MM.1S (cell line): ENCODE data around the gene ITGA8.

Source experiments
- DNase-seq: peaks from one replicate; pipeline ENCODE4 v3.0.0-alpha.2; 2015
- H2AFZ ChIP-seq: fragments of 300-600 bp; sonication (generic); 2 replicates; pipeline ENCODE4 v1.6.0; 2016; ENCODE audit warnings: antibody characterized with exemption, low read length
- H3F3A ChIP-seq: fragments of 300-600 bp; sonication (generic); 2 replicates; pipeline ENCODE4 v1.6.1; 2016; ENCODE audit warnings: mild to moderate bottlenecking, antibody characterized with exemption, low read length, moderate library complexity, mixed read lengths; ENCODE audit not compliant: insufficient read depth
- H3K27ac ChIP-seq: fragments of 300-600 bp; sonication (generic); 2 replicates; pipeline ENCODE4 v1.5.1; 2016; ENCODE audit warnings: mild to moderate bottlenecking, low read length
- H3K27me3 ChIP-seq: fragments of 300-600 bp; sonication (generic); replicated peaks from 2 replicates; pipeline ENCODE4 v1.6.0; 2016; ENCODE audit warnings: low read length; ENCODE audit not compliant: insufficient read depth
- H3K36me3 ChIP-seq: fragments of 300-600 bp; sonication (generic); replicated peaks from 2 replicates; pipeline ENCODE4 v1.6.1; 2016; ENCODE audit warnings: mild to moderate bottlenecking, low read length, mixed read lengths; ENCODE audit not compliant: insufficient read depth
- H3K4me1 ChIP-seq: fragments of 300-600 bp; sonication (generic); 2 replicates; pipeline ENCODE4 v1.6.1; 2016; ENCODE audit warnings: low read length, mixed read lengths
- H3K4me2 ChIP-seq: fragments of 300-600 bp; sonication (generic); 2 replicates; pipeline ENCODE4 v1.6.0; 2016; ENCODE audit warnings: low read depth, low read length
- H3K4me3 ChIP-seq: fragments of 300-600 bp; sonication (generic); 2 replicates; pipeline ENCODE4 v1.5.1; 2016; ENCODE audit warnings: low read length, mixed read lengths
- H3K79me2 ChIP-seq: fragments of 300-600 bp; sonication (generic); 2 replicates; pipeline ENCODE4 v1.6.1; 2016; ENCODE audit warnings: mixed run types, low read length, mixed read lengths
- H3K9ac ChIP-seq: fragments of 300-600 bp; sonication (generic); 2 replicates; pipeline ENCODE4 v1.6.1; 2016; ENCODE audit warnings: low read length, mixed read lengths
- H3K9me2 ChIP-seq: fragments of 300-600 bp; sonication (generic); replicated peaks from 2 replicates; pipeline ENCODE4 v1.6.1; 2016; ENCODE audit warnings: mild to moderate bottlenecking, low read length, mixed read lengths; ENCODE audit not compliant: insufficient read depth
- H3K9me3 ChIP-seq: fragments of 300-600 bp; sonication (generic); replicated peaks from 2 replicates; pipeline ENCODE4 v1.6.1; 2016; ENCODE audit warnings: mild to moderate bottlenecking, low read length, mixed read lengths; ENCODE audit not compliant: insufficient read depth
- H4K20me1 ChIP-seq: fragments of 300-600 bp; sonication (generic); 2 replicates; pipeline ENCODE4 v1.6.1; 2016; ENCODE audit warnings: mild to moderate bottlenecking, low read length, moderate library complexity, mixed read lengths; ENCODE audit not compliant: insufficient read depth
- CTCF ChIP-seq: fragments of 300-600 bp; sonication (generic); IDR thresholded peaks from 2 replicates; pipeline ENCODE4 v1.5.1; 2016; ENCODE audit warnings: antibody characterized with exemption, low read length, mixed read lengths
- EZH2 ChIP-seq: fragments of 300-600 bp; sonication (generic); optimal IDR thresholded peaks from 2 replicates; pipeline ENCODE3; 2017; ENCODE audit warnings: low read depth, mild to moderate bottlenecking, antibody characterized with exemption, low read length, mixed read lengths
- EZH2phosphoT487 ChIP-seq: fragments of 300-600 bp; sonication (generic); IDR thresholded peaks from 2 replicates; pipeline ENCODE4 v1.6.1; 2018; ENCODE audit warnings: antibody characterized with exemption, low read length

ITGA8 gene

GRCh38 chr10:15491856-15492642, 227.7 kb downstream of the ITGA8 start:
- Histone ChIP-seq H3K79me2 (no peaks in the 10 kb centered on the region), H3K9me2 (no peaks in the 10 kb centered on the region), H3K4me2 (no peak overlapping the region), H3K27ac (no peak overlapping the region), H3K9me3 (no peaks in the 10 kb centered on the region), H3K4me3 (no peak overlapping the region), H3K36me3 (no peaks in the 10 kb centered on the region), H2AFZ (no peak overlapping the region), H3F3A (no peaks in the 10 kb centered on the region), H4K20me1 (no peaks in the 10 kb centered on the region), H3K4me1 (no peaks in the 10 kb centered on the region), H3K9ac (no peak overlapping the region), H3K27me3 (no peaks in the 10 kb centered on the region)
- DNase-seq = no peak
- TF ChIP-seq EZH2 (no peak), CTCF (no peak), EZH2phosphoT487 (no peak)

- H3K4me1 ChIP-seq = no peaks in the 10 kb centered on the region
- H4K20me1 ChIP-seq = no peaks in the 10 kb centered on the region
- no peak overlapping the region for H3K4me3 ChIP-seq
- H3K9me2 ChIP-seq = no peaks in the 10 kb centered on the region
- no peaks in the 10 kb centered on the region for H3K36me3 ChIP-seq
- no peak for DNase-seq
- H3K4me2 ChIP-seq = no peak overlapping the region
- no peak overlapping the region for H2AFZ ChIP-seq
- H3K27me3 ChIP-seq = no peaks in the 10 kb centered on the region
- no peaks in the 10 kb centered on the region for H3F3A ChIP-seq
- TF ChIP-seq CTCF (no peak), EZH2phosphoT487 (no peak), EZH2 (no peak)
- H3K9me3 ChIP-seq = no peaks in the 10 kb centered on the region
- H3K27ac ChIP-seq = no peak overlapping the region
- no peaks in the 10 kb centered on the region for H3K79me2 ChIP-seq
- H3K9ac ChIP-seq = no peak overlapping the region
These were observed 230.3 kb downstream of the ITGA8 start for GRCh38 chr10:15489431-15489830.

- Histone ChIP-seq H3K4me3 (no peak overlapping the region), H3K4me2 (no peak overlapping the region), H3K27ac (no peak overlapping the region), H3K9me2 (no peaks in the 10 kb centered on the region), H3K4me1 (no peaks in the 10 kb centered on the region), H2AFZ (no peak overlapping the region), H3K36me3 (no peaks in the 10 kb centered on the region), H3K79me2 (no peaks in the 10 kb centered on the region), H3K9ac (no peak overlapping the region), H4K20me1 (no peaks in the 10 kb centered on the region), H3K27me3 (no peaks in the 10 kb centered on the region), H3F3A (no peaks in the 10 kb centered on the region), H3K9me3 (no peaks in the 10 kb centered on the region)
- DNase-seq = no peak
- TF ChIP-seq EZH2 (no peak), CTCF (no peak), EZH2phosphoT487 (no peak)
These were observed 232.3 kb downstream of the ITGA8 start for GRCh38 chr10:15487376-15487775.
